Neural cell (in vitro differentiated cells): ENCODE measurements around the gene MAPK8IP2. TPM values are rescaled to one million over a fixed set of nuclear protein-coding genes. Genes with fewer than 3 reads are reported as not detected.

Experiments used
- H2AFZ ChIP-seq: fragments of 200-600, 300-800 bp; sonication (generic), shearing (Covaris generic); 2 replicates; pipeline ENCODE4 v1.6.0; 2014; ENCODE audit warnings: low read depth, mild to moderate bottlenecking, antibody characterized with exemption, low read length, moderate library complexity
- H3F3A ChIP-seq: fragments of 200-600 bp; shearing (Covaris generic); 2 replicates; pipeline ENCODE4 v1.6.1; 2016; ENCODE audit warnings: mild to moderate bottlenecking, moderate library complexity, mixed read lengths, antibody characterized with exemption, low read length; ENCODE audit not compliant: insufficient read depth, poor library complexity, severe bottlenecking
- H3K27ac ChIP-seq: fragments of 200-600, 300-800 bp; sonication (generic), shearing (Covaris generic); 2 replicates; pipeline ENCODE4 v1.5.1; 2014; ENCODE audit warnings: mild to moderate bottlenecking, low read length, moderate library complexity
- H3K27me3 ChIP-seq: fragments of 300-800, 200-600 bp; sonication (generic), shearing (Covaris generic); 2 replicates; pipeline ENCODE4 v1.6.0; 2014; ENCODE audit warnings: mild to moderate bottlenecking, low read depth, low read length, moderate library complexity; ENCODE audit not compliant: insufficient read depth
- H3K36me3 ChIP-seq: fragments of 300-800, 200-600 bp; sonication (generic), shearing (Covaris generic); 2 replicates; pipeline ENCODE4 v1.5.1; 2014; ENCODE audit warnings: mild to moderate bottlenecking, antibody characterized with exemption, low read length, moderate library complexity; ENCODE audit not compliant: insufficient read depth
- H3K4me2 ChIP-seq: fragments of 300-800, 200-600 bp; sonication (generic), shearing (Covaris generic); 2 replicates; pipeline ENCODE4 v1.6.0; 2014; ENCODE audit warnings: mild to moderate bottlenecking, low read length
- H3K4me3 ChIP-seq: fragments of 300-800, 200-600 bp; sonication (generic), shearing (Covaris generic); 2 replicates; pipeline ENCODE4 v1.5.1; 2014; ENCODE audit warnings: mild to moderate bottlenecking, low read length, moderate library complexity
- H3K79me2 ChIP-seq: fragments of 200-600 bp; shearing (Covaris generic); replicated peaks from 2 replicates; pipeline ENCODE4 v1.6.0; 2014; ENCODE audit warnings: mild to moderate bottlenecking, low read length, moderate library complexity; ENCODE audit not compliant: insufficient read depth
- H3K9ac ChIP-seq: fragments of 300-800, 200-600 bp; sonication (generic), shearing (Covaris generic); 2 replicates; pipeline ENCODE4 v1.6.1; 2016; ENCODE audit warnings: mild to moderate bottlenecking, low read length, mixed read lengths
- H3K9me2 ChIP-seq: fragments of 200-600 bp; shearing (Covaris generic); 2 replicates; pipeline ENCODE4 v1.6.1; 2016; ENCODE audit warnings: mild to moderate bottlenecking, low read length, mixed read lengths; ENCODE audit not compliant: insufficient read depth
- H3K9me3 ChIP-seq: fragments of 200-600, 300-800 bp; sonication (generic), shearing (Covaris generic); 2 replicates; pipeline ENCODE4 v1.6.1; 2016; ENCODE audit warnings: mild to moderate bottlenecking, mixed run types, low read length, moderate library complexity, mixed read lengths
- H4K20me1 ChIP-seq: fragments of 200-600 bp; shearing (Covaris generic); 2 replicates; pipeline ENCODE4 v1.6.1; 2016; ENCODE audit warnings: mild to moderate bottlenecking, mixed run types; ENCODE audit not compliant: insufficient read depth
- EP300 ChIP-seq: fragments of 450-650 bp; conservative IDR thresholded peaks from 2 replicates; pipeline ENCODE4 v1.6.1; 2014; ENCODE audit warnings: antibody characterized with exemption, mild to moderate bottlenecking, moderate library complexity; ENCODE audit not compliant: poor library complexity, severe bottlenecking
- EZH2 ChIP-seq: fragments of 200-600, 300-800 bp; shearing (Covaris generic), sonication (generic); IDR thresholded peaks from 2 replicates; pipeline ENCODE4 v1.6.1; 2014; ENCODE audit warnings: antibody characterized with exemption, low read length, borderline replicate concordance, mild to moderate bottlenecking; ENCODE audit not compliant: insufficient read depth, poor library complexity, severe bottlenecking
- MXI1 ChIP-seq: fragments of 450-650 bp; conservative IDR thresholded peaks from 2 replicates; pipeline ENCODE4 v1.6.1; 2014; ENCODE audit warnings: antibody characterized with exemption, mild to moderate bottlenecking; ENCODE audit not compliant: poor library complexity, severe bottlenecking
- POLR2AphosphoS5 ChIP-seq: IDR thresholded peaks from 2 replicates; pipeline ENCODE4 v1.6.1; 2012
- RAD21 ChIP-seq: fragments of 450-650 bp; conservative IDR thresholded peaks from 2 replicates; pipeline ENCODE4 v1.6.1; 2014; ENCODE audit warnings: antibody characterized with exemption, mild to moderate bottlenecking, moderate library complexity
- REST ChIP-seq: IDR thresholded peaks from 2 replicates; pipeline ENCODE4 v1.6.1; 2012; ENCODE audit warnings: borderline replicate concordance
- SMC3 ChIP-seq: fragments of 450-650 bp; conservative IDR thresholded peaks from 2 replicates; pipeline ENCODE4 v1.6.1; 2014; ENCODE audit warnings: antibody characterized with exemption, mild to moderate bottlenecking, moderate library complexity; ENCODE audit not compliant: poor library complexity
- TAF1 ChIP-seq: IDR thresholded peaks from 2 replicates; pipeline ENCODE4 v1.6.1; 2012; ENCODE audit warnings: low read depth
- polyA plus RNA-seq: library from polyadenylated mRNA; depleted of rRNA; stranded (reverse); fragments of >200 nt; gene quantifications from 2 replicates; pipeline ENCODE4 v1.2.3, GENCODE V29; 2014
- TF ChIP-seq, protein P1 (sequence below): fragments of 450-650 bp; IDR thresholded peaks from 2 replicates; pipeline ENCODE4 v1.5.1; 2014; ENCODE audit warnings: antibody characterized with exemption, mild to moderate bottlenecking, moderate library complexity; ENCODE audit not compliant: poor library complexity, severe bottlenecking

Gene MAPK8IP2
- polyA plus RNA-seq, 1 donor from 2014 or later: 48.0 TPM

- no peaks in the 10 kb centered on the region for H3K27me3 ChIP-seq
Observed at GRCh38 chr22:50606165-50606945, 5.8 kb downstream of the MAPK8IP2 start.

DNA sequence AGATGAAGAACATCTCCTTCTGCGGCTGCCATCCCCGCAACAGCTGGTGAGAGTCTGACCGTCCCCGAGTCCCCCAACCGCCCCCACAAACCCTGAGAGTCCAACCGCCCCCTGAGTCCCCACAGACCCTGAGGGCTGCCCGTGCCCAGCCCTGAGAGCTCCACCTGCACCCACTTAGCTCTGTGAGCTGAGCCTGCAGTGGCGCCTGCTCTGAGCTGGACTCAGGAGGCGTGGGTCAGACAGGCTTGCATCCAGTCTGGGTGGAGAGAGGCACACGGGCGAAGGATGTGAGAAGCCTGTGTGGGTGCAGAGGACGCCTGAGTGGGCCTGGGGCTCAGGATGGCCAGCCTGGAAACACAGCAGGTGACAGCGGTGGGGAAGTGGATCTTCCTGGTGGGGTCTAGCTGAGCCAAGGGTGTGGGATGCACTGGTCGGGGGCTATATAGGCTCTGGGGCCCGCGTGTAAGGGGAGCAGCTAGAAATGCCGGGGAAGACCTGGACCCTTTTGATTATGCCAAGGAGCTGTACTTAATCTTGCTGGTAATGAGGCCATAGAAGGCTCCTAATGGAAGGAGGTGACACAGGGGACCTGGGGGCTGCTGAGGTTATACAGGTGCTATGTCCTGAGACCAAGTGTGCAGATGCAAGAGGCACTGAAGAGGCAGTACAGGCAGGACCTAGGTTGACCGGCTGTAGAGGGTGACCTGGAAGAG, 6.5 kb downstream of the MAPK8IP2 start:
- no peak overlapping the region for H3K9ac ChIP-seq
- H3K36me3 ChIP-seq: peaks cover 5% of the 10 kb centered on the region
- no peak overlapping the region for H2AFZ ChIP-seq
- no peak overlapping the region for H3K27ac ChIP-seq
- H3K9me3 ChIP-seq: no peaks in the 10 kb centered on the region
- H3K79me2 ChIP-seq: no peaks in the 10 kb centered on the region
- H3K9me2 ChIP-seq: no peaks in the 10 kb centered on the region
- H3K4me2 ChIP-seq: no peak overlapping the region
- no peak overlapping the region for H3K4me3 ChIP-seq
- no peaks in the 10 kb centered on the region for H3F3A ChIP-seq
- H3K27me3 ChIP-seq: no peaks in the 10 kb centered on the region
- no peaks in the 10 kb centered on the region for H4K20me1 ChIP-seq
- TF ChIP-seq POLR2AphosphoS5 (no peak), EZH2 (no peak), EP300 (no peak), RAD21 (no peak), REST (no peak), SMC3 (no peak), MXI1 (no peak)

More at GRCh38 chr22:50606165-50606945, 5.8 kb downstream of the MAPK8IP2 start:
- TF ChIP-seq SMC3: no peak
- no peak for TF ChIP-seq TAF1
- TF ChIP-seq MXI1: no peak
- no peak for TF ChIP-seq REST
- no peak for TF ChIP-seq RAD21
- no peak for TF ChIP-seq POLR2AphosphoS5
- TF ChIP-seq EP300: no peak
- no peak for TF ChIP-seq EZH2
- TF ChIP-seq, protein P1, sequence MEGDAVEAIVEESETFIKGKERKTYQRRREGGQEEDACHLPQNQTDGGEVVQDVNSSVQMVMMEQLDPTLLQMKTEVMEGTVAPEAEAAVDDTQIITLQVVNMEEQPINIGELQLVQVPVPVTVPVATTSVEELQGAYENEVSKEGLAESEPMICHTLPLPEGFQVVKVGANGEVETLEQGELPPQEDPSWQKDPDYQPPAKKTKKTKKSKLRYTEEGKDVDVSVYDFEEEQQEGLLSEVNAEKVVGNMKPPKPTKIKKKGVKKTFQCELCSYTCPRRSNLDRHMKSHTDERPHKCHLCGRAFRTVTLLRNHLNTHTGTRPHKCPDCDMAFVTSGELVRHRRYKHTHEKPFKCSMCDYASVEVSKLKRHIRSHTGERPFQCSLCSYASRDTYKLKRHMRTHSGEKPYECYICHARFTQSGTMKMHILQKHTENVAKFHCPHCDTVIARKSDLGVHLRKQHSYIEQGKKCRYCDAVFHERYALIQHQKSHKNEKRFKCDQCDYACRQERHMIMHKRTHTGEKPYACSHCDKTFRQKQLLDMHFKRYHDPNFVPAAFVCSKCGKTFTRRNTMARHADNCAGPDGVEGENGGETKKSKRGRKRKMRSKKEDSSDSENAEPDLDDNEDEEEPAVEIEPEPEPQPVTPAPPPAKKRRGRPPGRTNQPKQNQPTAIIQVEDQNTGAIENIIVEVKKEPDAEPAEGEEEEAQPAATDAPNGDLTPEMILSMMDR: no peak
- no peaks in the 10 kb centered on the region for H3K9me2 ChIP-seq
- no peak overlapping the region for H3K4me3 ChIP-seq
- no peak overlapping the region for H3K9ac ChIP-seq
- no peak overlapping the region for H3K4me2 ChIP-seq
- H3K36me3 ChIP-seq: peaks cover 5% of the 10 kb centered on the region
- H2AFZ ChIP-seq: no peak overlapping the region
- no peak overlapping the region for H3K27ac ChIP-seq
- no peaks in the 10 kb centered on the region for H3K9me3 ChIP-seq
- H4K20me1 ChIP-seq: no peaks in the 10 kb centered on the region
- no peaks in the 10 kb centered on the region for H3K79me2 ChIP-seq
- no peaks in the 10 kb centered on the region for H3F3A ChIP-seq
